H9 (cell line): ENCODE data around the gene ZNHIT6. TPM values are rescaled to one million over a fixed set of nuclear protein-coding genes. Genes with fewer than 3 reads are reported as not detected.

Experiments
- DNase-seq: peaks from one replicate; pipeline ENCODE4 v3.0.0-alpha.2; 2017
- H2AFZ ChIP-seq: one replicate; pipeline ENCODE4 v1.6.1; 2013; ENCODE audit warnings: mild to moderate bottlenecking, low read length, control low read depth, moderate library complexity
- H2AK5ac ChIP-seq: 2 replicates; pipeline ENCODE4 v1.6.1; 2013; ENCODE audit warnings: low read length, control low read depth, mixed read lengths; ENCODE audit not compliant: insufficient read length
- H2BK120ac ChIP-seq: one replicate; pipeline ENCODE4 v1.6.1; 2013; ENCODE audit warnings: low read depth, mild to moderate bottlenecking, low read length, control low read depth, inconsistent platforms; ENCODE audit not compliant: poor library complexity, severe bottlenecking
- H2BK12ac ChIP-seq: 2 replicates; pipeline ENCODE4 v1.6.1; 2013; ENCODE audit warnings: low read length, control low read depth, mixed read lengths, low read depth; ENCODE audit not compliant: insufficient read length
- H2BK15ac ChIP-seq: 2 replicates; pipeline ENCODE4 v1.6.1; 2013; ENCODE audit warnings: low read depth, low read length, control low read depth
- H2BK20ac ChIP-seq: one replicate; pipeline ENCODE4 v1.6.1; 2013; ENCODE audit warnings: low read depth, mild to moderate bottlenecking, low read length, control low read depth, inconsistent platforms; ENCODE audit not compliant: poor library complexity, severe bottlenecking
- H2BK5ac ChIP-seq: 2 replicates; pipeline ENCODE4 v1.6.1; 2013; ENCODE audit warnings: low read length, control low read depth, mixed read lengths; ENCODE audit not compliant: insufficient read length
- H3K14ac ChIP-seq: 2 replicates; pipeline ENCODE4 v1.6.1; 2013; ENCODE audit warnings: low read length, control low read depth; ENCODE audit not compliant: insufficient read depth
- H3K18ac ChIP-seq: 2 replicates; pipeline ENCODE4 v1.6.1; 2013; ENCODE audit warnings: low read depth, mild to moderate bottlenecking, mixed read lengths, low read length, control low read depth; ENCODE audit not compliant: insufficient read length
- H3K23ac ChIP-seq: 2 replicates; pipeline ENCODE4 v1.6.1; 2013; ENCODE audit warnings: low read length, control low read depth, mixed read lengths, low read depth; ENCODE audit not compliant: insufficient read length
- H3K23me2 ChIP-seq: 2 replicates; pipeline ENCODE4 v1.6.1; 2013; ENCODE audit warnings: low read depth, mild to moderate bottlenecking, mixed read lengths, low read length, control low read depth; ENCODE audit not compliant: insufficient read length, poor library complexity, severe bottlenecking
- H3K27ac ChIP-seq: 2 replicates; pipeline ENCODE4 v1.5.1; 2013; ENCODE audit warnings: low read length, control low read depth, mixed read lengths, low read depth; ENCODE audit not compliant: insufficient read length
- H3K27me3 ChIP-seq: 2 replicates; pipeline ENCODE4 v1.6.1; 2013; ENCODE audit warnings: low read length, control low read depth, inconsistent platforms; ENCODE audit not compliant: insufficient read depth
- H3K4ac ChIP-seq: 2 replicates; pipeline ENCODE4 v1.6.1; 2013; ENCODE audit warnings: low read depth, mild to moderate bottlenecking, control low read depth, inconsistent platforms, low read length, moderate library complexity
- H3K4me1 ChIP-seq: 2 replicates; pipeline ENCODE4 v1.6.1; 2013; ENCODE audit warnings: low read length, control low read depth, inconsistent platforms; ENCODE audit not compliant: insufficient read depth
- H3K4me2 ChIP-seq: 2 replicates; pipeline ENCODE4 v1.6.1; 2013; ENCODE audit warnings: low read length, control low read depth, mixed read lengths; ENCODE audit not compliant: insufficient read length, insufficient read depth
- H3K56ac ChIP-seq: 2 replicates; pipeline ENCODE4 v1.6.1; 2013; ENCODE audit warnings: low read depth, mild to moderate bottlenecking, mixed read lengths, low read length, control low read depth; ENCODE audit not compliant: insufficient read length
- H3K79me1 ChIP-seq: 2 replicates; pipeline ENCODE4 v1.6.1; 2013; ENCODE audit warnings: low read depth, mild to moderate bottlenecking, moderate library complexity, low read length, control low read depth, inconsistent platforms; ENCODE audit not compliant: insufficient read depth, poor library complexity, severe bottlenecking
- H3K79me2 ChIP-seq: 2 replicates; pipeline ENCODE4 v1.6.1; 2013; ENCODE audit warnings: low read length, control low read depth, inconsistent platforms; ENCODE audit not compliant: insufficient read depth
- H3K9ac ChIP-seq: 2 replicates; pipeline ENCODE4 v1.6.1; 2013; ENCODE audit warnings: low read length, control low read depth, mixed read lengths; ENCODE audit not compliant: insufficient read length; ENCODE audit errors: extremely low read depth
- H3K9me3 ChIP-seq: one replicate; pipeline ENCODE4 v1.6.1; 2013; ENCODE audit warnings: low read depth, low read length, inconsistent platforms; ENCODE audit not compliant: control insufficient read depth
- H3T11ph ChIP-seq: one replicate; pipeline ENCODE4 v1.6.1; 2013; ENCODE audit warnings: mild to moderate bottlenecking, low read length, control low read depth, inconsistent platforms
- H4K20me1 ChIP-seq: one replicate; pipeline ENCODE4 v1.6.1; 2013; ENCODE audit not compliant: control insufficient read depth, insufficient read length, insufficient read depth
- H4K5ac ChIP-seq: 2 replicates; pipeline ENCODE4 v1.6.1; 2013; ENCODE audit warnings: low read depth, mild to moderate bottlenecking, mixed read lengths, low read length, control low read depth; ENCODE audit not compliant: insufficient read length
- H4K8ac ChIP-seq: replicated peaks from 2 replicates; pipeline ENCODE4 v1.6.1; 2013; ENCODE audit warnings: low read length, control low read depth, mixed read lengths, low read depth; ENCODE audit not compliant: insufficient read length
- H4K91ac ChIP-seq: 2 replicates; pipeline ENCODE4 v1.6.1; 2013; ENCODE audit warnings: low read depth, mild to moderate bottlenecking, moderate library complexity, mixed read lengths, low read length, control low read depth; ENCODE audit not compliant: insufficient read length
- H3K27ac Mint-ChIP-seq, 3 experiments: 2 replicates in 2 of 3; 3 replicates in 1 of 3; pipeline ENCODE4 v1.8.0; 2020 to 2021; ENCODE audit warnings: mixed read lengths in 3 of 3, mild to moderate bottlenecking in 1 of 3, moderate library complexity in 1 of 3
- H3K27me3 Mint-ChIP-seq: 2 replicates; pipeline ENCODE4 v1.8.0; 2021; ENCODE audit warnings: low read depth, mild to moderate bottlenecking, moderate library complexity, mixed read lengths
- H3K36me3 Mint-ChIP-seq, 3 experiments: 2 replicates in 2 of 3; 3 replicates in 1 of 3; pipeline ENCODE4 v1.8.0; 2020 to 2021; ENCODE audit warnings: low read depth in 3 of 3, mixed read lengths in 3 of 3; ENCODE audit not compliant: insufficient read depth in 1 of 3
- H3K4me1 Mint-ChIP-seq, 2 experiments: 2 replicates each; pipeline ENCODE4 v1.8.0; 2020; ENCODE audit warnings: mixed read lengths in 2 of 2
- H3K4me3 Mint-ChIP-seq, 2 experiments: 2 replicates in 1 of 2; 3 replicates in 1 of 2; pipeline ENCODE4 v1.8.0; 2020 to 2021; ENCODE audit warnings: mild to moderate bottlenecking in 2 of 2, mixed read lengths in 2 of 2, moderate library complexity in 1 of 2
- H3K9me3 Mint-ChIP-seq, 2 experiments: 2 replicates in 1 of 2; 3 replicates in 1 of 2; pipeline ENCODE4 v1.8.0; 2020; ENCODE audit warnings: mild to moderate bottlenecking in 2 of 2, mixed read lengths in 2 of 2, moderate library complexity in 1 of 2
- CTCF ChIP-seq: fragments of 200-600 bp; sonication (generic); conservative IDR thresholded peaks from 3 replicates; pipeline ENCODE4 v1.8.0; 2021; ENCODE audit warnings: antibody characterized with exemption, mild to moderate bottlenecking
- WGBS: extraction: QIAGEN DNeasy Blood & Tissue Kit; methylation state at CpG from one replicate; pipeline ENCODE4 v1.1.7; 2013; ENCODE audit warnings: missing lambda C conversion rate, low lambda C conversion rate, mixed read lengths; ENCODE audit not compliant: insufficient read length; ENCODE audit errors: extremely low coverage; 5-methylcytosine and 5-hydroxymethylcytosine counted together
- total RNA-seq: library from RNA; stranded (reverse); gene quantifications from 2 replicates; pipeline ENCODE4 v1.2.1, GENCODE V29; 2021

The ZNHIT6 gene
- total RNA-seq, 1 experiment from 2014 or later, result 21.5 TPM

DNA sequence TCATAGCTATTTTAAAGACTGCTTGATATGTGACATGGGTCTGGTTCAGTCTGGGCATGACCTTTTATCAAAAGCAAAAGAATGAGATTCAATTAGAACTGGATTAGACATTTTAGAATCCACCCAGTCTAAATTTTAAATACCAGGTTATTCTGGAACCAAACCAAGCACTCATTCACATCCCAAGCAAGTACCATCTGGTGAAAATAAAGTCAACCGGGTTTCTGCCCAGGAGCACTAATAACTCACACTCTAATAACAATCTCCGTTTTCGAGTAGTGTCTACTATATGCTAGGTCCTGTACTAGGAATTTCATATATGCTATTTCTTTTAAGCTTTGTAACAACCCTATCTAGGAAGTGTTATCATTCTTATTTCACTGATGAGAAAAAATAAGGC is 30.6 kb downstream of the ZNHIT6 start:
- Histone ChIP-seq H3K79me2 (no peaks in the 10 kb centered on the region), H2BK120ac (no peak overlapping the region), H3K14ac (no peak overlapping the region), H3K27ac (no peak overlapping the region), H3K4ac (no peak overlapping the region), H4K91ac (no peak overlapping the region), H3K23ac (no peak overlapping the region), H4K8ac (no peak overlapping the region), H3K9me3 (no peaks in the 10 kb centered on the region), H3K4me2 (no peak overlapping the region), H3K18ac (no peak overlapping the region), H2BK5ac (no peak overlapping the region), H2BK20ac (no peak overlapping the region), H3K56ac (no peak overlapping the region), H2BK12ac (no peak overlapping the region), H3K9ac (no peak overlapping the region), H2AFZ (no peak overlapping the region), H4K20me1 (no peaks in the 10 kb centered on the region), H3K27me3 (no peaks in the 10 kb centered on the region), H3K4me1 (no peaks in the 10 kb centered on the region), H3K23me2 (no peaks in the 10 kb centered on the region), H3T11ph (no peak overlapping the region), H2BK15ac (no peak overlapping the region), H3K79me1 (no peaks in the 10 kb centered on the region), H4K5ac (no peak overlapping the region), H2AK5ac (no peak overlapping the region)
- no peaks in the 10 kb centered on the region for H3K27me3 Mint-ChIP-seq
- no peaks in the 10 kb centered on the region for H3K9me3 Mint-ChIP-seq
- no CpG with 5 or more reads among the region's 3 CpGs for WGBS
- H3K4me1 Mint-ChIP-seq, result no peaks in the 10 kb centered on the region
- no peak for DNase-seq
- no peak for TF ChIP-seq CTCF
- H3K27ac Mint-ChIP-seq, result no peak overlapping the region
- H3K4me3 Mint-ChIP-seq, result no peak overlapping the region
- peaks cover 7 to 36% (median 9%) of the 10 kb centered on the region in 3 experiments for H3K36me3 Mint-ChIP-seq
